ENCODE results near the gene PHF24. TPM values are rescaled to one million over a fixed set of nuclear protein-coding genes. Genes with fewer than 3 reads are reported as not detected.
A peak's percentile ranks its signal among the peaks of the same experiment; 100 is the strongest.
"Not testable (repeated sequence)": the region's sequence is repeated elsewhere in the genome, so short reads cannot be mapped to it uniquely, and the experiment has no call there.

PHF24 gene
- 0.06 TPM in 1 of 2 replicates, not detected in the other for total RNA-seq

DNA sequence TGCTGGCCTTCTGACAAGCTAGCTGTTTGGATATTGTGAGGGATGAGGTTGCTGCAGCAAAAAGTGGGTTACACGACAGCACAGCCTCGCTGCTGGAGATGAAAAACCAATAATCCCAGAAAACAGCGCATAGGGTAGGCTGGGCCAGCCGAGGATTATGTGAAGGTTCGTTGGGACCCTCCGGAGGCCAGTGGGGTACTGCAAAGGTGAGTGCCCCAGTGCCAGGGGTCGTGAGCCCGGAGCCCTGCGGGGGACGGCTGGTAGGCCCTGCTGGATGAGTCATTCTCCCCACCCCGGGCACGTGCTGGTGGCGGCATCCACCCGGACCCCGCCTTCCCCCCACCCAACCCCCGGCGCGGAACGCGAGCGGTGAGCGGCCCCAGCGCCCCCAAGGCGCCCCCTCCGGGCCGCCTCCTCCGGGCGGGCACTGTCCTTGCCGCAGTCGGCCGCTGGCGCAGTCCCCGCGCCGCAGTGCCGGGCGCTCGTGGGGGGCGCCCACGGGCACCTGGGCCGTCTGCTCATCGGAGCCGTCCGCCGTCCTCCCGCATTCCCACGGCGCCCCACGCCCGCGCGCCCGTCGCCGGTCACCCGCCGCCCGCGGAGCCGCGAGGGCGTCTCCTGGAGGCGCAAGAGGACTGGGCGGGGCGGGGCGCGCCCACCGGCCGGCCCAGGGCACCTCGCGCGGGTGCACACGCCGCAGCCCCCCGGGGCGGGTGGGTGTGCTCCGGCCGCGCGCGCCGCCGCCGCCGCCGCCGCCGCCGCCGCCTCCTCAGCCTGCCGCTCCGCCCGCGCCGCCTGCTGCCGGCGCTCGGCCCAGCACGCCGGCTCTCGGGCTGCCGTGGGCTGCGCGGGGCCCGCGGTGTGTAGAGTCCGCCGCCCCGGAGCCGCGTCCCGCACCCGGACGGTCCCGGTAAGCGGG, at the start of gene PHF24:
PHF24 (plus strand) TSS at position 794 of the 919 bp plus-strand sequence. CDS start 13,014 bp downstream, outside the sequence.
- DNase-seq (ENCODE audit: extremely low read depth, low read depth, low spot score) = no peak

DNA sequence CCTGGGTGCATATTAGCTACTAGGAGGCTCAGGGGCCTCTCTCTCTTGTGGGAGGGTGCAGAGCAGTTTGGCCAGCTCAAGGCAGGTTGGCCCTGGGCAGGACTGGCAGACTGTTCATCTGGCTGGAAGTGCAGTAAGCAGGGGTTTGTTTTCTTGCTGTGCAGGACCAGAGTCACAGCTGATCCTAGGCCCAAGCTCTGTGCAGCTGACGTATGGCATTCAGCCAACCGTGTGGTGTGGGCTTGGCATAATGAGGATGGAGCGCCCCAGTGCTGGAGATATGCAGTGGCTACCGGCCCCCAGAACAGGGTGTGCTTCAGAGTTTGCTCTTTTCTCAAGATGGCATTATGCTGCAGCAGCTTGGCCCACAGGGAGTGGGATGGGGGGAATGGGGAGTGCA, 31.0 kb upstream of the PHF24 start:
- no peak for DNase-seq (ENCODE audit: extremely low read depth, low read depth, low spot score)

DNA sequence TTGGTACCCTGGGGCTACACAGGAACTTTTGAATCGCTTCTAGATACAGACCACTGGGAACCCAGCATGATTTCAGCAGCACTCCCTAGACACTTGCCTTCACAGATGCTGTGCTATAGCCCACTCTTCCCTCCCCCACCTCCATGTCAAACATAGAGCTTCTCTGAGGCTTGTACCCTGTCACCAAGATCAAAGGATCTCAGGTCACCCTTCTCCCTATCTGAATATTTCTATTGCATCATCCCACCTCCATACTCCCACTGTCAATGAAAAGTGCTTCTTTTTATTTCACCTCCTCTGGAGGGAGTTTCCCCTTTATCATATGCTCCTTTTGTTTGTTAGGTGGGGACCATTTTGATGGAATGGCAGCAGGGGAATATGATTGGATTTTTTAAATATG, 29.2 kb upstream of the PHF24 start:
- DNase-seq (ENCODE audit: extremely low read depth, low read depth, low spot score) = no peak

DNA sequence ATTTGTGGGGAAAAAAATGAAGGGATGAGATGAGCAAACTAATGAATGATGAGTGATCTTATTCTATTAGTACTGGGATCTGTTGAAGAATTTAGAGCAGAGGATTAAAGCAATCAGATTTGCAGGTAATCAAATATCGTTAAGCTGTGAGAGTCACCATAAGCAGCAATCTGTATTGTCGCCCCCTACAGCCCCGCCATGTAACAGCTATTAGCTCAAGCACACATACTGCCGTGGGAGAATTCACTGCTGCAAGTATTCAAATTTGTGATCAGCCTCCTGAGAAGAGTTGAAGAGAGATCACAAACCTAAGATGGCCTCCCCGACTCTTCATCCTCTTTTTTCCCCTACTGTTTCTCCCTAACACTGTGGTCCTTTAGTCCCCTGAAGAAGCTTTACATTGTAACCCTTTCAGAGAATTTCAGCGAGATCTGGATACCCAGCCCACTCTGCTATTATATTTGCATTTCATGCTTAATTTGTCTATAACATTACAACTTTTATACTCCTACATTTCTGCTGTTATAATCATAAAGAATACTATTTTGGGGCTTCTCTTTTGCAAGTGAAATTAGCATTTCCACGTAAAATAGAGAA, 28.5 kb upstream of the PHF24 start:
- DNase-seq (ENCODE audit: extremely low read depth, low read depth, low spot score) = no peak

DNA sequence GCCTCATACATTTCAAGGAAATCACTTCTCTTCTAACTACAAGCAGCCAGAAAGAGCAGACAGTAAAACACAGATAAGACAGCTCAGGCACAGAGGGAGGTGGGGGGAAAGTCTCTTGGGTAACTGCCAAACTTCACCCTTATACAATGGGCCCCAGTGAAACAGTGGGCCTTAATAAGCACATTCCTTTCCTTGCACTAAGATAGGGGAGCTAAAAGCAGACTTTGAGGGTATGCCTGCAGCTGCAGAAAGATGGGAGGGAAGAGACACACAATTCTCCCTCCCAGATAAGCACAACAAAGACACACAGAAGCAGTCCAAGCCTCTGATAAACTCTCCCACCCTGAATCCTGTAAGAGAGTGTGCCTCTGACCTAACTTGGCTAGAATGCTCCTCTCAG, 18.1 kb upstream of the PHF24 start:
- DNase-seq (ENCODE audit: extremely low read depth, low read depth, low spot score) = not testable (repeated sequence)

DNA sequence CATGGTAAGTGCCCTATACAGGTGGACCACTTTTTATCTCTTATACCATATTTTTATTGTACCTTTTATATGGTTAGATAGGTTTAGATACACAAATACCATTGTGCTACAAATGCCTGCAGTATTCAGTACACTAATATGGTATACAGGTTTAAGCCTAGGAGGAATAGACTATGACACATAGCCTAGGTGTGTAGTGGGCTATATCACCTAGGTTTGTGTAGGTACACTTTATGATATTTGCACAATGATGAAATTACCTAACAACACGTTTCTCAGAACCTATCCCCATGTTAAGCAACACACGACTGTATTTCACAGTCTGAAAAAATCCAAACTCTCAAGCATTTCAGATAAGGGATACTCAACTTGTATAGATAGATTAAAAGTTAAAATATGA, 9.6 kb upstream of the PHF24 start:
- DNase-seq (ENCODE audit: extremely low read depth, low read depth, low spot score) = no peak

DNA sequence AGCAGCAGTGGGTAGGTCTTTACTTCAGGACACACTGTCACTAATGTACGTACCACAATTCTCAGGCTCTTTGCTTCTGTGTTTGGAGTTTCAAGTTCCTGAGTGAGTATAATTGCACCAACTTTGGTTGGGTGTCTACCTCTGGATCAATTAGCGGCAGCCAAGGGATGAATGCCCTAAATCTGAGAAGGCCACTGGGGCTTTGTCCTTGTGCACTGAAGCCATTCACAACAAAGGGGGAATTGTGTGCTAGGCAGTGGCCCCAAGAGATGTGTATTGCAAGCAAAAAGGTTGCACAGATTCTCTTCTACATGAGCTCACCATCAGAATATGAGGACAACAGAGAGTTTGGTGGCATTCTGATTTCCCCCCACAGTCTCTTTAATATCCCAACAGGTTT, 3.9 kb upstream of the PHF24 start:
- DNase-seq (ENCODE audit: extremely low read depth, low read depth, low spot score) = no peak

DNA sequence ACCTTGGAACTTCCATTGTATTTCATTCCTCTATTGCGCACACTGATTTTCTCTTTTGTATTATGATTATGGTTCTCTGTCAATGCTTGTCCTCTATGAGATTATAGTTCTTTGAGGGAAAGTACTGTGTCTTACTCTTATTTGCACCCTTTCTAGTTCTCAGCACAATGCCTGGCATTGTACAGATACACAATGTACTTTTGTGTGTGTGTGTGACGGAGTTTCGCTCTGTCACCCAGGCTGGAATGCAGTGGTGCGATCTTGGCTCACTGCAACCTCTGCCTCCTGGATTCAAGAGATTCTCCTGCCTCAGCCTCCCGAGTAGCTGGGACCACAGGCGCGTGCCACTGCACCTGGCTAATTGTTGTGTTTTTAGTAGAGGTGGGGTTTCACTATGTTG, 2.0 kb upstream of the PHF24 start:
- DNase-seq (ENCODE audit: extremely low read depth, low read depth, low spot score) = not testable (repeated sequence)

DNA sequence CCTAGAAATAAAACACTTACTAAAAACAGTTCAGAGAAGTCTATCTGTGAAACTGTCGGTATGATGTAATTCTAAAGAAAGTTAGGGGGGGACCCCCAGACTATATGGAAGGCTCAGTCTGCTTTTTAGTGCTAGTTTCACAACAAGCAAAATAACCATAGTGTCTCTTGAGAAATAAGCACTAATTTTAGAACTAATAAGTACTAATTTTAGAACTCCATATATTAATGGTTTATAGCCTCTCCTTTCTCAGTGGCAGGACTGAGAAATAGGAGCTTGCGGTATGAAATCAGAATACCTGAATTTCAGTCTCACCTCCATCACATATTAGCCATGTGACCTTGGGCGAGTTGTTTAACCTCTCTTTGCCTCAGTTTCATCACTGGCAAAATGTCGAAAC, 1.4 kb upstream of the PHF24 start:
- DNase-seq (ENCODE audit: extremely low read depth, low read depth, low spot score) = no peak

DNA sequence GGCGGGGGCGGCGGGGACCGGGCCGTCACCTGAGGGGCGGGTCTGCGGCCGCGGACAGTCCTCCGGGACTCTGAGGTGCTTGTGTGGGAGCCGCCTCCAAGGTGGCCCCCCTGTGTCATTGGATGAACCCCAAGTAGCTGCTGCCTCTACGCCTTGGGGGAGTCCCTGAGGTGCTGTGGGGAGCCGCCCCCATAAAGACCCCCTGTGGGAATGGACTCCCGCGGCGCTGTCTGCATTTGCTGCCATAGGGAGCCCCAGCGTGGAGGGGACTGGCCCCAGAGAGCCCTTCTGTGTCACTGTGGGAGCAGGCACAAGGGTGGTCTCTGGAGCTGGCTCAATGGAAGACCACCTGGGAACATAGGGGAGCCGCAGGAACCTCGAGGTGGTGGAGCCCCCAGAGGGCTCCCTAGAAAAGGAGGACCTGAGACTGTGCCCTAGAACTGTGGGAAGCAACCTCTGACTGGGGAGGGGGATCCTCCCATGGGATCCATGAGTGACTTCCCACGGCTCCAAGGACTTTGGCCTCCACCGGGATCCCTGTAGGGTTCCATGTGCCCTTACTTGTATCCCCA, 412 bp downstream of the PHF24 start:
- no peak for DNase-seq (ENCODE audit: extremely low read depth, low read depth, low spot score)

DNA sequence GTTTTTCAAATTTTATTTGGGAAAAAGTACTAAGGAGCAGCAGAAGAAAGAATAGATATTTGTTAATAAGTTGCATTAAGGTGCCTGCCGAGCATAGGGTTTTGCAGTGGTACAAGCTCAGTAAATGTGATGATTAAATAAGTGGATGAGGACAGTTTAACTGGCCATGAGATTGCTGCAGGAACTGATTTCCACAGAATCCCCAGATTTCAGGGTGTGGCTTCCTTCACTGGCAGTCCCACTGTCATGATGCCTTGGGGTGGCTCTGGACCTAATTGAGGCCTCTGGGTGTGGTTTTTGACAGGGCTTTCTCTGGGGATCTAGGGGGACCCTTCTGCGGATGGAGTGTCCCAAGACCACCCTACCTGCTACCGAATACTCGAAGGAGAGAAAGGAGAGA, 1.4 kb downstream of the PHF24 start:
- DNase-seq (ENCODE audit: extremely low read depth, low read depth, low spot score) = no peak

DNA sequence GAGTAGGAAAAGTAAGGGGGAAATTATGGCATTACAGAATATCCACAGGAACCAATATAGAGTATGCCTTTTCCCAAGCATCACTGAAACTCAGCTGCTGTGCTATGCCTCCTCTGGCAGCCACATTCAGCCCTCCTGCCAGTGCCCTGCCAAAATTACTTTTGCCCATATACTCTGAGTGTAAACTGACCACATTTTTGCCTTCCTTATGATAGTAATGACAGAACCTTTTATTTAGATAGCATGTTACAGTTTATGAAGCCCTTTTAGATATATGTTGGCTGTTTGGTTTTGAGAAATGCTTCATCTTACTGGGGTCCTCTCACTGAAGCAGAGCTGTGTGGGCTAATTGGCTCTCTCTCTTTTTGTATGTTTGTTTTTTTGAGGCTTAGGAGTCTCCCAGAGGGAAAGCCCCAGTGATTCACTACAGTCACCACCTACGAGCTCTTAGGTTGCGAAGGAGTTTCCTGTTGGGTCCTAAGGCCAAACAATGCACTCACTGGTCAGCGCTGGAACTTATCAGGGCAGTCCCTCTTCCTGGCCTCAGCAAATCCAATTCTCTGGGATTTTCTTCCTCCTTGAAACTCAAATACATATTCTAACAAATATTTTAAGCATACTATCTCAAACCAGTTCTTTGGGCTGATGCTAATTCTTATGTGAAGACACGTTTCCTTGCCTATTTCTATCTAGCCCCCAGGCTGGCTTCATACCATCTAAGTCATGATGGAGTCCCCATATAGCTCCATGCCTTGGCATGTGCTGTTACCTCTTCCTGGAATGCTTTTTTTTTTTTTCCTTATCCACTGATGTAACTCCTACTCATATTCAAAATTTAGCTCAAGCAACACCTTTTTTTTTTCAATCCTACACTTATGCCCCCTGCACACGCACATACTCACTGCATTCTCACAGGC, 3.7 kb downstream of the PHF24 start:
- peak; percentile 25 for DNase-seq (ENCODE audit: extremely low read depth, low read depth, low spot score)

DNA sequence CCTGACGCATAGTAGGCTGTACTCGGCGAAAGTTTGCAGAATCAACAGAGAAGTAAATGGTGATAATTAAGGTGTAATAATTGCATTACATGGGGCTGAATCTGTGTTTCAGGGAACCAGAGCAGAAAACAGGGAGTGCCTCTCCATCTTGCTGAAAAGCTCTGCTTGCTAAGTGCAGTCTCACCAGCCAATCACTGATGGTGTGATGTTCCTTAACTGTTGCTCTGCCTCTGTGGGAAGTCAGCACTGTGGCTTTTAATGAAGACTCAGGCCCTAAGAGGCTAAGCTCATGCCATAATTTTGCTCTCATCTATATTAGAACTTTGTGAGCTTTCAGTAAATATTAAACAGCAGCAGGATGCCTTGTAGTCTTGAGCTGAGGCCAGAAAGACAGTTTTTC, 4.5 kb downstream of the PHF24 start:
- DNase-seq (ENCODE audit: extremely low read depth, low read depth, low spot score) = no peak

DNA sequence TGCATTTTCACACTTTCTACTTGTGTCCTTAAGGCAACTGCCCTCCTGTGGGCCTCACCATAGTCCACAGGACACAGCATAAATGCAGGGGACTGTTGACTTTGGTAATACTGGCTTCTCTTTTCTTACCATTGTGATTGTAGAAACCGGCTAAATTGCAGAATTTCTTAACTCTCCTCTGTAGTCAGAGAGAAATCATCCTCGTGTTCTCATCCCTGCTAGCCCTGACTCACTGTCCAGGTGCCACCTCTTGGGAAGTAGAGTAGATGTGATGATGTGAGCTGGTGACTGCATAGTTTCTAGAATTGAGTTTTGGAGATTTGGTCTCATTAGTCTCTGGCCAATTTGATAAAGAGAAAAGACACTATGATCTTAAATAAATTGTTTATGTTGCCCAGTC, 5.5 kb downstream of the PHF24 start:
- no peak for DNase-seq (ENCODE audit: extremely low read depth, low read depth, low spot score)

DNA sequence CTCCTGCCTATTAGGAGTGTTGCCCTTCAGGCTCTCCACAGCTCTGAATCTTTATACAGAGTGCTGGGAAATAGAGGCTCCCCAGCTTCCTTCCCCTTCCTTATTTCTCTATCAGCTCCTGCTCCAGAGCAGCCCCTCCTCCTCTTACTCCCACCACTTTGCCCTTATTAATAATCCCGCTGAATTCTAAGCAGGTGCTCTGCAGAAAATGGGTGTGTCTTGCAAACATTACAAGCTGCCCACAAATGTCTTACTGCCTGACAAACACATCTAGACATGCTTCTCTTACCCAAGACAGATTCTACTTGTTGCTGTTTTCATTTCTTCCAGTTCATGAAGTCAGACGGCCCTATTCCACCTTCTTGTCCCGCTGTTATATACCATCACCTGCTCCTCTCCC, 6.4 kb downstream of the PHF24 start:
- no peak for DNase-seq (ENCODE audit: extremely low read depth, low read depth, low spot score)

DNA sequence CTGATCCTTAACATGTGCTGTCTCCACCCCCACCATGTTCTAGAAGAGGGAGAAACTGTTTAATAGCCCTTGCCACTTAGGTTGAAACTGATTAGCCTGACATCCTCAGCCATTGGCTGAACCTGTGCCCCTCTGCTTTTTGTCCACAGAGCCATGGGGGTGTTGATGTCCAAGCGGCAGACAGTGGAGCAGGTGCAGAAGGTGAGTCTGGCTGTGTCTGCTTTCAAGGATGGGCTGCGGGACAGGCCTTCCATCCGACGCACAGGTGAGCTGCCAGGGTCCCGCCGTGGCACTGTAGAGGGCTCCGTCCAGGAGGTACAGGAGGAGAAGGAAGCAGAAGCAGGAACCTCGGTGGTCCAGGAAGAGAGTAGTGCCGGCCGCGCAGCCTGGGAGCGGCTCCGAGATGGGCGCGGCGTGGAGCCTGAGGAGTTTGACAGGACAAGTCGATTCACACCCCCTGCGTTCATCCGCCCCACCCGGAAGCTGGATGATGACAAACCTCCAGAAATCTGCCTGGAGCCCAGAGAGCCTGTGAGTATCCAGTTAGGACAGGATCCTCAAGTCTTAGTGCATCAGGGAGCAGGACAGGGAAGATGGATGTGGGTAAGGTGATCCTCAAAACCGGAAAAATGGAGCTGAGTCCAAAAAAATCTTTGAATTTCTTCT, 13.2 kb downstream of the PHF24 start:
- DNase-seq (ENCODE audit: extremely low read depth, low read depth, low spot score) = no peak

DNA sequence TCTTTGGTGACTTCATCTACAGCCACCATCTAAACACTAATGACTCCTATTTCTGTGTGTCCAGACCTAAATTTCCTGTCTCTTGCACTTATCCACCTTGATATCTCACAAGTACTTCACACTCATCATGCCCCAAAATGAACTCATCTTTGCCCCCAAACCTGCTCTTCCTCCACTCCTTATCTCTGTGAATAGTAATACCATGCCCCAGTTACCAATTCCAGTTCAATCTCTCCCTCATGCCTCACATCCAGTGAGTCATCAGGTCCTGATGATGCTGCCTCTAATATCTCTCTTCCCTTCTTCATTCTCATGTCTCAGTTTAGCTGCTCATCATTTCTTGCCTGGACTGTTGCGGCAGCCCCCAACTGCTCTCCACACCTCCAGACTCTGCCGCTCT, 16.6 kb downstream of the PHF24 start:
- DNase-seq (ENCODE audit: extremely low read depth, low read depth, low spot score) = no peak

DNA sequence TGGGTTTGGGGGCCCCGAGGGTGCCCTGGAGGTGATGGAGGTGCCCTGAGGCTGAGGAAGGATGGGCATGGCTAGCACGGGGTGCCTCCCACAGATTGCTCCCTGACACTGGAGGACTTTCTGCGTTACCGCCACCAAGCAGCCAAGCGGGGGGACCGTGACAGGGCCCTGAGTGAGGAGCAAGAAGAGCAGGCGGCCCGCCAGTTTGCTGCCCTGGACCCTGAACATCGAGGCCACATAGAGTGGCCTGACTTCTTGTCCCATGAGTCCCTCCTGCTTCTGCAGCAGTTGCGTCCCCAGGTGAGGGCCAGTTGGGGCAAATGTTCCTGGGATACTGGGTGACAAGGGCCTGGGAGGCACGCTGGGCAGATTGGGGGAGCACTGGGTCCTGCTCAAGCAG, 18.4 kb downstream of the PHF24 start:
- DNase-seq (ENCODE audit: extremely low read depth, low read depth, low spot score) = no peak

DNA sequence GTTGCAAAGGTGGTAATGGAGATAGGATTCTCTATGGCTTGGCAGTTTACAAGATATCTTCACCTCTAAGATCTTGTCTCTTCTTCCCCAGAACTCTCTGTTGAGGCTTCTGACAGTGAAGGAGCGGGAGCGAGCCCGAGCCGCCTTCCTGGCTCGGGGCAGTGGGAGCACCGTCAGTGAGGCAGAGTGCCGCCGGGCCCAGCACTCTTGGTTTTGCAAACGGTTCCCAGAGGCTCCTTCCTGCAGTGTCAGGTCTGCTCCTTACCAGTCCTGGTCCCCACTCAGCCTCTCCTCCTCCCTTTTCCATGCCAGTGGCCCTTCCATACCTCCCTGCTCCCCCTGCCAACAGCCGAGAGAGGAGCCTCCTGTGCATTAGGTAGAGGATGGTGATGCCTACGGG, 18.9 kb downstream of the PHF24 start:
- no peak for DNase-seq (ENCODE audit: extremely low read depth, low read depth, low spot score)

DNA sequence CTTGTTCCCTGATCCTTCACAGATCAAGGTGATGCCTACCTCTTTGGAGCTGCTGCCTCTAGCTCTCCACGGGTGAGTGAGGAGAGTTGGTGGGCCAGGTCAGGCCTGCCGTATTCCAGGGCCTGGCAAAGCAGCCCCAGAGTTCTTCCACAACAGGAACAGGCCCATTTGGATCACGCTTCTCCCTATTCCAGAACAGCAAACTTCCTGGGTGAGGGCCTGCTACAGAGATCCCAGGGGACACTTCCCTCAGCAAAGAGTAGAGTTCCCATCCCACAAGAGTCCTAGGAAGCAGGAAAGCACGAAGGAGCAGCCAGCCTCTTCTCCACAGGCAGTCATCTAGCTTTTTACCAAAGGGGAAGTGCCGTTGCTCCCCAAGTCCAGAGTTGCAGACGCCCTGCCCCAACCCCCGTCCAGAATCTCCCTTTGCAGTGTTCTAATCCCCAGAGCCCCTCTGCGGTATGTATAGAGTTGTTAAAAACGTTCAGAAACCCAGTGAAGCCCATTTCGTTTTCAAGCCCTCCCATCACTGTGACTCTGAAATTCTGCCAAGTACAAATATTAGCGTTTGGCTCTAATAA, 22.2 kb downstream of the PHF24 start:
- no peak for DNase-seq (ENCODE audit: extremely low read depth, low read depth, low spot score)

All from glomerular endothelial cell (primary cell).